Measurements from ENCODE around the gene LTA. TPM values are rescaled to one million over a fixed set of nuclear protein-coding genes. Genes with fewer than 3 reads are reported as not detected.

Gene LTA
- total RNA-seq, 2 experiments from 2014 or later, result 0.98 to 4.1 TPM

DNA sequence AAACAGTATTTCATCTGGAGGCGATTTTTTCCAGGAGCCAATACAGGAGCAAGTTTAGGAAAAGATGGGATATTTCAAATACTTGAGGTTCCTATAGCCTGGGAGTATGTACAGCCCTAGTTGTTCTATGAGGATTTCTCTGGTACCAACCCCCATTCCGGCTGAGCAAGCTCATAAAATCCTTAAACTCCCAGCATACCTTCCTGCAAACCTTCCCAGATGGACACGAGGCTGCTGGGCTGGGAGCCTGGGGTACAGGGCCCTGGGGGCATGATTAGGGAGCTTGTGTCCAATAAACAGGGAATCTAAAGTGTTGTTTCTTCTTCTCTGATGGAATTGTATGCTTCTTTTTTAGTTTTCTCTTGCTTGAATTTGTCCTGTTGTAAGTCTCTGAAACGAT is 49.9 kb downstream of the LTA start:
- no TSS peak for BruUV-seq (replicated peaks)
- ChIA-PET CTCF (ENCODE audit: unreplicated experiment) (no interaction called here), POLR2A (interaction anchor here (0.7 to 1.2 kb wide), 3 partner anchors 25 to 117 kb away, joined by 3 to 4 read pairs (median 4); no protein-coding TSS in a partner anchor)
- H3K4me3 ChIP-seq (ENCODE audit: low read depth, low read length, poor library complexity, severe bottlenecking), result peak overlapping the region; percentile 83
- H2AFZ ChIP-seq (ENCODE audit: low read length), result no peak overlapping the region
- intact Hi-C loops (cut with micrococcal nuclease; ENCODE audit: unreplicated experiment), result loop anchor here (2.0 to 5.0 kb wide), 2 partner anchors 165 to 209 kb away; no protein-coding TSS in a partner anchor
- TF ChIP-seq EZH2phosphoT487 (IDR thresholded peaks at IDR 0.05; ENCODE audit: borderline replicate concordance, low read depth, low read length) (no peak), CTCF (conservative IDR thresholded peaks at IDR 0.05; ENCODE audit: low read length) (no peak)
- peaks cover 18% of the 10 kb centered on the region for H4K20me1 ChIP-seq (ENCODE audit: insufficient read depth, low read length)
- peaks cover 54% of the 10 kb centered on the region for H3K79me2 ChIP-seq (ENCODE audit: insufficient read depth, low read depth, low read length)
- H3K27ac ChIP-seq (ENCODE audit: low read depth, low read length, poor library complexity, severe bottlenecking), result peak overlapping the region; percentile 94
- no peak for DNase-seq (ENCODE audit: low spot score)
- peak overlapping the region; percentile 99 for H3K4me2 ChIP-seq (ENCODE audit: low read length)
- H3K9me2 ChIP-seq (ENCODE audit: insufficient read depth, low read length), result no peaks in the 10 kb centered on the region
- H3K36me3 ChIP-seq (ENCODE audit: insufficient read depth, low read length), result peaks cover 62% of the 10 kb centered on the region
- H3K4me1 ChIP-seq (ENCODE audit: insufficient read depth, low read length, poor library complexity, severe bottlenecking), result peaks cover 22% of the 10 kb centered on the region
- no peaks in the 10 kb centered on the region for H3K9me3 ChIP-seq (ENCODE audit: low read length)

DNA sequence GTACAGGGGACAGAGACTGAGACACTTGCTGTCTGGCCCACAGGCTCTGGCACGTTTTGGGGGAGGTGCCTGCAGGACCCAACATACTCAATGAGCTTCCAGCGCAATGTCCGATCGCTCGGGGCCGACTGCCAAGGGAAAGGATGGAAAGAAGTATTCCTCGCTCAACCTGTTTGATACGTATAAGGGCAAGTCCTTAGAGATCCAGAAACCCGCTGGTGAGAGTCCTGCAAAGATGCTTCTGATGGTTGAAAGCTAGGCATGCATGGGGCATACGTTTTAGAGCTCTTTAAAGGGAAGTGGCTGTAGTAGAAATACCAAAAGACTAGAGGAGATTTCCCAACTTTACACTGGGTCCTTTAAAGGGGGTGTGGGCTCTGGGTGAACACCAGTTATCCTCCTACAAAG is 50.6 kb downstream of the LTA start:
- Histone ChIP-seq H3K27ac (ENCODE audit: low read depth, low read length, poor library complexity, severe bottlenecking) (no peak overlapping the region), H3K4me3 (ENCODE audit: low read depth, low read length, poor library complexity, severe bottlenecking) (peak overlapping the region; percentile 83), H3K9me2 (ENCODE audit: insufficient read depth, low read length) (no peaks in the 10 kb centered on the region), H4K20me1 (ENCODE audit: insufficient read depth, low read length) (peaks cover 18% of the 10 kb centered on the region), H3K9me3 (ENCODE audit: low read length) (no peaks in the 10 kb centered on the region), H3K79me2 (ENCODE audit: insufficient read depth, low read depth, low read length) (peaks cover 54% of the 10 kb centered on the region), H3K36me3 (ENCODE audit: insufficient read depth, low read length) (peaks cover 69% of the 10 kb centered on the region), H2AFZ (ENCODE audit: low read length) (no peak overlapping the region), H3K4me1 (ENCODE audit: insufficient read depth, low read length, poor library complexity, severe bottlenecking) (peaks cover 21% of the 10 kb centered on the region), H3K4me2 (ENCODE audit: low read length) (peak overlapping the region; percentile 99)
- no TSS peak for BruUV-seq (replicated peaks)
- DNase-seq (ENCODE audit: low spot score), result no peak
- intact Hi-C loops (cut with micrococcal nuclease; ENCODE audit: unreplicated experiment), result loop anchor here (5.0 kb wide), 1 partner anchor 165 kb away; no protein-coding TSS in a partner anchor
- POLR2A ChIA-PET, result interaction anchor here (1.0 to 1.4 kb wide), 5 partner anchors 11 to 116 kb away, joined by 3 to 4 read pairs (median 4); no protein-coding TSS in a partner anchor
- TF ChIP-seq EZH2phosphoT487 (IDR thresholded peaks at IDR 0.05; ENCODE audit: borderline replicate concordance, low read depth, low read length) (no peak), CTCF (conservative IDR thresholded peaks at IDR 0.05; ENCODE audit: low read length) (no peak)
- CTCF ChIA-PET (ENCODE audit: unreplicated experiment), result interaction anchor here (0.6 kb wide), 1 partner anchor 1069 kb away, joined by 3 read pairs; no protein-coding TSS in a partner anchor

Small RNA genes within 50 kb of the gene (small RNA-seq; reads per million reads assigned to genes)
- gene SNORA38, result 12.4 reads per million, percentile 96 among the genes with 10 or more reads in this experiment
- gene SNORD117, result 117 reads per million, percentile 99 among the genes with 10 or more reads in this experiment
- gene SNORD84, result not detected
- not detected for gene UQCRHP1

Other genes with a start within 250 kb of the LTA start
Only the 30 nearest of the 34 such genes appear.
- 223 and 258 TPM in 2 replicates for gene HLA-B, start 215.1 kb upstream of the LTA start, total RNA-seq (2014; rRNA removed; shearing (Covaris generic))
- gene HLA-B, start 215.1 kb upstream of the LTA start, total RNA-seq (2022), result 238 and 309 TPM in 2 replicates
- gene MICA, start 168.7 kb upstream of the LTA start, total RNA-seq (2014; rRNA removed; shearing (Covaris generic)), result 11.9 and 15.3 TPM in 2 replicates
- gene MICA, start 168.7 kb upstream of the LTA start, total RNA-seq (2022), result 8.3 and 9.9 TPM in 2 replicates
- gene MICB, start 74.1 kb upstream of the LTA start, total RNA-seq (2014; rRNA removed; shearing (Covaris generic)), result 24.2 and 26.3 TPM in 2 replicates
- gene MICB, start 74.1 kb upstream of the LTA start, total RNA-seq (2022), result 32.4 and 33.9 TPM in 2 replicates
- gene MCCD1, start 43.3 kb upstream of the LTA start, total RNA-seq (2014; rRNA removed; shearing (Covaris generic)), result not detected in 2 replicates
- not detected in 2 replicates for gene MCCD1, start 43.3 kb upstream of the LTA start, total RNA-seq (2022)
- 736 and 747 TPM in 2 replicates for gene DDX39B, start 30.3 kb upstream of the LTA start, total RNA-seq (2014; rRNA removed; shearing (Covaris generic))
- gene DDX39B, start 30.3 kb upstream of the LTA start, total RNA-seq (2022), result 478 and 481 TPM in 2 replicates
- 3.8 and 4.2 TPM in 2 replicates for gene ATP6V1G2, start 25.7 kb upstream of the LTA start, total RNA-seq (2014; rRNA removed; shearing (Covaris generic))
- 14.1 and 15.9 TPM in 2 replicates for gene ATP6V1G2, start 25.7 kb upstream of the LTA start, total RNA-seq (2022)
- 17.1 and 21.8 TPM in 2 replicates for gene NFKBIL1, start 24.7 kb upstream of the LTA start, total RNA-seq (2014; rRNA removed; shearing (Covaris generic))
- 22.7 and 23.2 TPM in 2 replicates for gene NFKBIL1, start 24.7 kb upstream of the LTA start, total RNA-seq (2022)
- 1.7 and 3.5 TPM in 2 replicates for gene TNF, start 3.3 kb downstream of the LTA start, total RNA-seq (2014; rRNA removed; shearing (Covaris generic))
- 2.5 TPM in 2 replicates for gene TNF, start 3.3 kb downstream of the LTA start, total RNA-seq (2022)
- gene LTB, start 10.1 kb downstream of the LTA start, total RNA-seq (2014; rRNA removed; shearing (Covaris generic)), result 36.5 and 46.8 TPM in 2 replicates
- 36.9 and 39.2 TPM in 2 replicates for gene LTB, start 10.1 kb downstream of the LTA start, total RNA-seq (2022)
- gene LST1, start 14.0 kb downstream of the LTA start, total RNA-seq (2014; rRNA removed; shearing (Covaris generic)), result 1.2 and 3.0 TPM in 2 replicates
- 4.2 and 4.9 TPM in 2 replicates for gene LST1, start 14.0 kb downstream of the LTA start, total RNA-seq (2022)
- gene NCR3, start 20.7 kb downstream of the LTA start, total RNA-seq (2014; rRNA removed; shearing (Covaris generic)), result 1.6 TPM in 1 of 2 replicates, not detected in the other
- gene NCR3, start 20.7 kb downstream of the LTA start, total RNA-seq (2022), result 0.74 and 2.0 TPM in 2 replicates
- 15.3 and 22.0 TPM in 2 replicates for gene AIF1, start 42.9 kb downstream of the LTA start, total RNA-seq (2014; rRNA removed; shearing (Covaris generic))
- gene AIF1, start 42.9 kb downstream of the LTA start, total RNA-seq (2022), result 16.3 and 17.2 TPM in 2 replicates
- gene PRRC2A, start 48.4 kb downstream of the LTA start, total RNA-seq (2014; rRNA removed; shearing (Covaris generic)), result 113 and 156 TPM in 2 replicates
- gene PRRC2A, start 48.4 kb downstream of the LTA start, total RNA-seq (2022), result 355 and 379 TPM in 2 replicates
- gene BAG6, start 80.4 kb downstream of the LTA start, total RNA-seq (2014; rRNA removed; shearing (Covaris generic)), result 191 and 233 TPM in 2 replicates
- 320 and 323 TPM in 2 replicates for gene BAG6, start 80.4 kb downstream of the LTA start, total RNA-seq (2022)
- gene APOM, start 83.6 kb downstream of the LTA start, total RNA-seq (2014; rRNA removed; shearing (Covaris generic)), result 0.13 and 1.5 TPM in 2 replicates
- 2.1 and 3.6 TPM in 2 replicates for gene APOM, start 83.6 kb downstream of the LTA start, total RNA-seq (2022)
- 17.5 and 18.5 TPM in 2 replicates for gene C6orf47, start 88.5 kb downstream of the LTA start, total RNA-seq (2014; rRNA removed; shearing (Covaris generic))
- gene C6orf47, start 88.5 kb downstream of the LTA start, total RNA-seq (2022), result 16.7 and 17.4 TPM in 2 replicates
- gene GPANK1, start 92.7 kb downstream of the LTA start, total RNA-seq (2014; rRNA removed; shearing (Covaris generic)), result 34.3 and 50.9 TPM in 2 replicates
- gene GPANK1, start 92.7 kb downstream of the LTA start, total RNA-seq (2022), result 38.8 and 40.7 TPM in 2 replicates
- gene CSNK2B, start 93.8 kb downstream of the LTA start, total RNA-seq (2014; rRNA removed; shearing (Covaris generic)), result 207 and 230 TPM in 2 replicates
- 245 and 254 TPM in 2 replicates for gene CSNK2B, start 93.8 kb downstream of the LTA start, total RNA-seq (2022)
- 12.3 and 15.9 TPM in 2 replicates for gene LY6G5B, start 97.7 kb downstream of the LTA start, total RNA-seq (2014; rRNA removed; shearing (Covaris generic))
- gene LY6G5B, start 97.7 kb downstream of the LTA start, total RNA-seq (2022), result 28.7 and 32.0 TPM in 2 replicates
- 1.6 and 1.8 TPM in 2 replicates for gene LY6G5C, start 108.8 kb downstream of the LTA start, total RNA-seq (2014; rRNA removed; shearing (Covaris generic))
- 2.5 and 3.5 TPM in 2 replicates for gene LY6G5C, start 108.8 kb downstream of the LTA start, total RNA-seq (2022)
- 28.6 and 34.8 TPM in 2 replicates for gene ABHD16A, start 131.0 kb downstream of the LTA start, total RNA-seq (2014; rRNA removed; shearing (Covaris generic))
- 32.7 and 35.2 TPM in 2 replicates for gene ABHD16A, start 131.0 kb downstream of the LTA start, total RNA-seq (2022)
- gene LY6G6F, start 134.6 kb downstream of the LTA start, total RNA-seq (2014; rRNA removed; shearing (Covaris generic)), result not detected in 2 replicates
- gene LY6G6F, start 134.6 kb downstream of the LTA start, total RNA-seq (2022), result not detected in 2 replicates
- gene LY6G6D, start 143.1 kb downstream of the LTA start, total RNA-seq (2014; rRNA removed; shearing (Covaris generic)), result not detected in 2 replicates
- gene LY6G6D, start 143.1 kb downstream of the LTA start, total RNA-seq (2022), result not detected in 2 replicates
- not detected in 2 replicates for gene LY6G6C, start 149.5 kb downstream of the LTA start, total RNA-seq (2014; rRNA removed; shearing (Covaris generic))
- gene LY6G6C, start 149.5 kb downstream of the LTA start, total RNA-seq (2022), result not detected in 2 replicates
- gene MPIG6B, start 151.1 kb downstream of the LTA start, total RNA-seq (2014; rRNA removed; shearing (Covaris generic)), result not detected in 2 replicates
- gene MPIG6B, start 151.1 kb downstream of the LTA start, total RNA-seq (2022), result not detected in 2 replicates
- gene DDAH2, start 157.0 kb downstream of the LTA start, total RNA-seq (2014; rRNA removed; shearing (Covaris generic)), result 14.0 and 20.6 TPM in 2 replicates
- 20.4 and 26.4 TPM in 2 replicates for gene DDAH2, start 157.0 kb downstream of the LTA start, total RNA-seq (2022)
- 376 and 413 TPM in 2 replicates for gene CLIC1, start 164.2 kb downstream of the LTA start, total RNA-seq (2014; rRNA removed; shearing (Covaris generic))
- 314 and 318 TPM in 2 replicates for gene CLIC1, start 164.2 kb downstream of the LTA start, total RNA-seq (2022)
- gene MSH5, start 167.7 kb downstream of the LTA start, total RNA-seq (2014; rRNA removed; shearing (Covaris generic)), result 104 and 108 TPM in 2 replicates
- 218 and 258 TPM in 2 replicates for gene MSH5, start 167.7 kb downstream of the LTA start, total RNA-seq (2022)
- 31.3 and 47.1 TPM in 2 replicates for gene SAPCD1, start 190.4 kb downstream of the LTA start, total RNA-seq (2014; rRNA removed; shearing (Covaris generic))
- 53.5 and 66.8 TPM in 2 replicates for gene SAPCD1, start 190.4 kb downstream of the LTA start, total RNA-seq (2022)
- 2.1 and 2.2 TPM in 2 replicates for gene VWA7, start 205.0 kb downstream of the LTA start, total RNA-seq (2014; rRNA removed; shearing (Covaris generic))
- 3.7 and 6.5 TPM in 2 replicates for gene VWA7, start 205.0 kb downstream of the LTA start, total RNA-seq (2022)